ENCODE data around the gene TEN1. TPM values are rescaled to one million over a fixed set of nuclear protein-coding genes. Genes with fewer than 3 reads are reported as not detected.

TEN1 gene
- total and polyA plus RNA-seq, 2 of the 13 experiments (the other 11 are each of a cell fraction or from before 2014, with no cell fraction given), result 18.0 to 21.3 TPM

DNA sequence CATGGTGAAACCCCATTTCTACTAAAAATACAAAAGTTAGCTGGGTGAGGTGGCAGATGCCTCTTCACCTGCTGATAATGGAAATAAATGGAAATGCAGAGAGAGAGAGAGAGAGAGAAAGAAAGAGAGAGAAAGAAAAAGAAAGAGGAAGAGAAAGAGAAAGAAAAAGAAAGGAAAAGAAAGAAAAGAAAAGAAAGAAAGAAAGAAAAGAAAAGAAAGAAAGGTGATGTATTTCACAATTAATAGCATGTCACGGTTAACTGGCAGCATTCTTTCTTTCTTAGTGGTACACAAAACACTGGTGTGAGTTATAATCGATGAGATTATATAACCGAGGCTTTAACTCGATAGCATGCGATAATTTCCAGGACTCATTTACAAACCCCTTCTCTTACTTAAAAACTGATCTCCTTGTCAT is 3.3 kb upstream of the TEN1 start (continued):
- TF ChIP-seq, protein P1, sequence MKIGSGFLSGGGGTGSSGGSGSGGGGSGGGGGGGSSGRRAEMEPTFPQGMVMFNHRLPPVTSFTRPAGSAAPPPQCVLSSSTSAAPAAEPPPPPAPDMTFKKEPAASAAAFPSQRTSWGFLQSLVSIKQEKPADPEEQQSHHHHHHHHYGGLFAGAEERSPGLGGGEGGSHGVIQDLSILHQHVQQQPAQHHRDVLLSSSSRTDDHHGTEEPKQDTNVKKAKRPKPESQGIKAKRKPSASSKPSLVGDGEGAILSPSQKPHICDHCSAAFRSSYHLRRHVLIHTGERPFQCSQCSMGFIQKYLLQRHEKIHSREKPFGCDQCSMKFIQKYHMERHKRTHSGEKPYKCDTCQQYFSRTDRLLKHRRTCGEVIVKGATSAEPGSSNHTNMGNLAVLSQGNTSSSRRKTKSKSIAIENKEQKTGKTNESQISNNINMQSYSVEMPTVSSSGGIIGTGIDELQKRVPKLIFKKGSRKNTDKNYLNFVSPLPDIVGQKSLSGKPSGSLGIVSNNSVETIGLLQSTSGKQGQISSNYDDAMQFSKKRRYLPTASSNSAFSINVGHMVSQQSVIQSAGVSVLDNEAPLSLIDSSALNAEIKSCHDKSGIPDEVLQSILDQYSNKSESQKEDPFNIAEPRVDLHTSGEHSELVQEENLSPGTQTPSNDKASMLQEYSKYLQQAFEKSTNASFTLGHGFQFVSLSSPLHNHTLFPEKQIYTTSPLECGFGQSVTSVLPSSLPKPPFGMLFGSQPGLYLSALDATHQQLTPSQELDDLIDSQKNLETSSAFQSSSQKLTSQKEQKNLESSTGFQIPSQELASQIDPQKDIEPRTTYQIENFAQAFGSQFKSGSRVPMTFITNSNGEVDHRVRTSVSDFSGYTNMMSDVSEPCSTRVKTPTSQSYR (CRISPR knock-in tag; IDR thresholded peaks at IDR 0.05; ENCODE audit: borderline replicate concordance), result 0 out of 2 replicates have a peak, but pooled peaks have one; percentile 12
- TF ChIP-seq SAP130 (CRISPR knock-in tag; IDR thresholded peaks at IDR 0.05; ENCODE audit: low read depth), result 0 out of 2 replicates have a peak, but pooled peaks have one; percentile 37
- TF ChIP-seq HDAC6 (IDR thresholded peaks at IDR 0.05; ENCODE audit: low read depth, low read length), result 0 out of 2 replicates have a peak, but pooled peaks have one; percentile 57
- TF ChIP-seq IRF2 (CRISPR knock-in tag; IDR thresholded peaks at IDR 0.05), result 0 out of 2 replicates have a peak, but pooled peaks have one; percentile 24
- TF ChIP-seq, protein P2, sequence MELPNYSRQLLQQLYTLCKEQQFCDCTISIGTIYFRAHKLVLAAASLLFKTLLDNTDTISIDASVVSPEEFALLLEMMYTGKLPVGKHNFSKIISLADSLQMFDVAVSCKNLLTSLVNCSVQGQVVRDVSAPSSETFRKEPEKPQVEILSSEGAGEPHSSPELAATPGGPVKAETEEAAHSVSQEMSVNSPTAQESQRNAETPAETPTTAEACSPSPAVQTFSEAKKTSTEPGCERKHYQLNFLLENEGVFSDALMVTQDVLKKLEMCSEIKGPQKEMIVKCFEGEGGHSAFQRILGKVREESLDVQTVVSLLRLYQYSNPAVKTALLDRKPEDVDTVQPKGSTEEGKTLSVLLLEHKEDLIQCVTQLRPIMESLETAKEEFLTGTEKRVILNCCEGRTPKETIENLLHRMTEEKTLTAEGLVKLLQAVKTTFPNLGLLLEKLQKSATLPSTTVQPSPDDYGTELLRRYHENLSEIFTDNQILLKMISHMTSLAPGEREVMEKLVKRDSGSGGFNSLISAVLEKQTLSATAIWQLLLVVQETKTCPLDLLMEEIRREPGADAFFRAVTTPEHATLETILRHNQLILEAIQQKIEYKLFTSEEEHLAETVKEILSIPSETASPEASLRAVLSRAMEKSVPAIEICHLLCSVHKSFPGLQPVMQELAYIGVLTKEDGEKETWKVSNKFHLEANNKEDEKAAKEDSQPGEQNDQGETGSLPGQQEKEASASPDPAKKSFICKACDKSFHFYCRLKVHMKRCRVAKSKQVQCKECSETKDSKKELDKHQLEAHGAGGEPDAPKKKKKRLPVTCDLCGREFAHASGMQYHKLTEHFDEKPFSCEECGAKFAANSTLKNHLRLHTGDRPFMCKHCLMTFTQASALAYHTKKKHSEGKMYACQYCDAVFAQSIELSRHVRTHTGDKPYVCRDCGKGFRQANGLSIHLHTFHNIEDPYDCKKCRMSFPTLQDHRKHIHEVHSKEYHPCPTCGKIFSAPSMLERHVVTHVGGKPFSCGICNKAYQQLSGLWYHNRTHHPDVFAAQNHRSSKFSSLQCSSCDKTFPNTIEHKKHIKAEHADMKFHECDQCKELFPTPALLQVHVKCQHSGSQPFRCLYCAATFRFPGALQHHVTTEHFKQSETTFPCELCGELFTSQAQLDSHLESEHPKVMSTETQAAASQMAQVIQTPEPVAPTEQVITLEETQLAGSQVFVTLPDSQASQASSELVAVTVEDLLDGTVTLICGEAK (IDR thresholded peaks at IDR 0.05), result 0 out of 2 replicates have a peak, but pooled peaks have one; percentile 19
- TF ChIP-seq, protein P2 (CRISPR knock-in tag; IDR thresholded peaks at IDR 0.05), result no peak
- peak; percentile 15; the same call in 1 of the 2 replicates for TF ChIP-seq ZNF20 (CRISPR knock-in tag; IDR thresholded peaks at IDR 0.05)
- TF ChIP-seq ZNF772 (CRISPR knock-in tag; IDR thresholded peaks at IDR 0.05), result peak; percentile 40; the same call in 1 of the 2 replicates
- TF ChIP-seq SCMH1 (CRISPR knock-in tag; IDR thresholded peaks at IDR 0.05; ENCODE audit: borderline replicate concordance), result no peak
- 0 out of 2 replicates have a peak, but pooled peaks have one; percentile 26 for TF ChIP-seq RBFOX2 (IDR thresholded peaks at IDR 0.05; ENCODE audit: low read depth, low read length)
- no peak for TF ChIP-seq RBM22 (optimal IDR thresholded peaks at IDR 0.05; ENCODE audit: low read length)
- no peak; the same call in 1 of the 2 replicates for TF ChIP-seq MIER3 (CRISPR knock-in tag; IDR thresholded peaks at IDR 0.05; ENCODE audit: borderline replicate concordance)
- no peak for TF ChIP-seq PHF21A (CRISPR knock-in tag; IDR thresholded peaks at IDR 0.05)
- TF ChIP-seq, protein P3, sequence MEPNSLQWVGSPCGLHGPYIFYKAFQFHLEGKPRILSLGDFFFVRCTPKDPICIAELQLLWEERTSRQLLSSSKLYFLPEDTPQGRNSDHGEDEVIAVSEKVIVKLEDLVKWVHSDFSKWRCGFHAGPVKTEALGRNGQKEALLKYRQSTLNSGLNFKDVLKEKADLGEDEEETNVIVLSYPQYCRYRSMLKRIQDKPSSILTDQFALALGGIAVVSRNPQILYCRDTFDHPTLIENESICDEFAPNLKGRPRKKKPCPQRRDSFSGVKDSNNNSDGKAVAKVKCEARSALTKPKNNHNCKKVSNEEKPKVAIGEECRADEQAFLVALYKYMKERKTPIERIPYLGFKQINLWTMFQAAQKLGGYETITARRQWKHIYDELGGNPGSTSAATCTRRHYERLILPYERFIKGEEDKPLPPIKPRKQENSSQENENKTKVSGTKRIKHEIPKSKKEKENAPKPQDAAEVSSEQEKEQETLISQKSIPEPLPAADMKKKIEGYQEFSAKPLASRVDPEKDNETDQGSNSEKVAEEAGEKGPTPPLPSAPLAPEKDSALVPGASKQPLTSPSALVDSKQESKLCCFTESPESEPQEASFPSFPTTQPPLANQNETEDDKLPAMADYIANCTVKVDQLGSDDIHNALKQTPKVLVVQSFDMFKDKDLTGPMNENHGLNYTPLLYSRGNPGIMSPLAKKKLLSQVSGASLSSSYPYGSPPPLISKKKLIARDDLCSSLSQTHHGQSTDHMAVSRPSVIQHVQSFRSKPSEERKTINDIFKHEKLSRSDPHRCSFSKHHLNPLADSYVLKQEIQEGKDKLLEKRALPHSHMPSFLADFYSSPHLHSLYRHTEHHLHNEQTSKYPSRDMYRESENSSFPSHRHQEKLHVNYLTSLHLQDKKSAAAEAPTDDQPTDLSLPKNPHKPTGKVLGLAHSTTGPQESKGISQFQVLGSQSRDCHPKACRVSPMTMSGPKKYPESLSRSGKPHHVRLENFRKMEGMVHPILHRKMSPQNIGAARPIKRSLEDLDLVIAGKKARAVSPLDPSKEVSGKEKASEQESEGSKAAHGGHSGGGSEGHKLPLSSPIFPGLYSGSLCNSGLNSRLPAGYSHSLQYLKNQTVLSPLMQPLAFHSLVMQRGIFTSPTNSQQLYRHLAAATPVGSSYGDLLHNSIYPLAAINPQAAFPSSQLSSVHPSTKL (CRISPR knock-in tag; IDR thresholded peaks at IDR 0.05), result peak; percentile 60; the same call in 1 of the 2 replicates

Data from HepG2 (cell line).